GM18873 (cell line): ENCODE measurements around the gene HOXA13.

Experiments used
- ATAC-seq: cut with Tn5 transposase; IDR thresholded peaks from one replicate; pipeline ENCODE4 v1.9.1; 2021; ENCODE audit warnings: mild to moderate bottlenecking, moderate library complexity, moderate number of reproducible peaks; ENCODE audit not compliant: unreplicated experiment, low FRiP score

The HOXA13 gene

GRCh38 chr7:27150568-27151340 is 49.1 kb downstream of the HOXA13 start:
- peak; percentile 50 for ATAC-seq

- ATAC-seq: no peak
These were observed 49.9 kb downstream of the HOXA13 start for GRCh38 chr7:27149842-27150567.

- ATAC-seq: no peak
These were observed 50.9 kb downstream of the HOXA13 start for GRCh38 chr7:27148756-27149641.

- no peak for ATAC-seq
These were observed 51.7 kb downstream of the HOXA13 start for GRCh38 chr7:27148031-27148755.

GRCh38 chr7:27147199-27148030 is 52.5 kb downstream of the HOXA13 start, which contains the start of gene HOXA6:
Gene HOXA6, minus strand, starts transcription at chr7:27147774. Its CDS starts 25 bp downstream, at chr7:27147749.
- no peak for ATAC-seq

GRCh38 chr7:27146491-27147198 is 53.2 kb downstream of the HOXA13 start:
- no peak for ATAC-seq

DNA sequence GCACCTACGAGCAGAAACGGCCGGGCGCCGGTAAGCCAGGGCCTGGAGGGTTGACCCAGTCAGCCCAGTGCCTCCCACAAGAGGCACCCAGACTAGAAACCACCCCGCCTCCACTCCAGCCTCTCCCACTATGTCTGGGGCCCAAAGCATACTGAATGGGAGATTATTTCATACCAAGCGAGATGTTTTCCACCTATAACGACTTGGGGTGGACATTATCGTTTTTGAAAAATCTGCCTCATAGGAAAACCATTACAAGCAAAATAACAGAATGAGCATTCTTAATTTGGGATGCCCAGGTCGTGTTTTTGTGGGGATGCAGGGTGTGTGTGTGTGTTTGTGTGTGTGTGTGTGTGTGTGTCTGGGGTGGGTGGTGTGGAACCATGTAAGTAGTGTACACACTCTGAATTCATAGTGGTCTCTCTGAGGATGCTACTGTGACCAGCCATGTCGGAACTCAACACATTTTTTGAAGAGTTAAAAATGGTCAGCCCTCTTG is 53.9 kb downstream of the HOXA13 start:
- ATAC-seq: no peak

- ATAC-seq: no peak
These were observed 54.6 kb downstream of the HOXA13 start for GRCh38 chr7:27145165-27145913.

DNA sequence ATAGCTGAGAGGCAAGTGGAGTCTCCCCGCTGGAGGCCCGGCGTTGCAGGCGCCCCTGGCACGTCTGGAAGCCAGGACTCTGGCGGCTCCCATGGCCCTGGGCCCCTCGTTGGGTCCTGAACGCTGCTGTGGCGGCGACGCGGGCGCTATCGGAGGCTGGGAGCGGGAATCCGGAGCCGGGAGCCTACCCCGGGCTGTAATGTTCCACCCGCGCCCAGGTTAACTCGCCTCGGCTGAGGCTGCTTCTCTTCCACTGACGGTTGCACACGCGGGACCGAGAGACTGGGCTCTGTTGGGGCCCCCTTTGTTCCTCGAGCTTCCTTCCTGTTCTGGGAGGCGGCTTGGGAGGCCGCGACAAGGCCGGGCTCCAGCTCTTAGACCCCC is 55.1 kb downstream of the HOXA13 start:
- ATAC-seq: no peak
